Sigmoid colon (tissue), 7 donors: ENCODE data around the gene CHCHD10. TPM values are rescaled to one million over a fixed set of nuclear protein-coding genes. Genes with fewer than 3 reads are reported as not detected.

Experiments used
- DNase-seq: peaks from one replicate; pipeline ENCODE4 v3.0.0-alpha.2; 2019
- H3K27ac ChIP-seq, 4 donors: fragments of 200-600 bp; sonication (generic); one replicate each; pipeline ENCODE4 v1.5.1; 2016 to 2019; ENCODE audit warnings: mild to moderate bottlenecking in 1 of 4
- H3K27me3 ChIP-seq, 3 donors: fragments of 200-600 bp; sonication (generic); one replicate each; pipeline ENCODE4 v1.5.1; 2019; ENCODE audit warnings: mild to moderate bottlenecking in 1 of 3
- H3K36me3 ChIP-seq, 4 donors: fragments of 200-600 bp; sonication (generic); one replicate each; pipeline ENCODE4 v1.5.1; 2016 to 2019
- H3K4me1 ChIP-seq, 4 donors: fragments of 200-600 bp; sonication (generic); one replicate each; pipeline ENCODE4 v1.5.1; 2017 to 2019
- H3K4me3 ChIP-seq, 4 donors: fragments of 200-600 bp; sonication (generic); one replicate each; pipeline ENCODE4 v1.5.1; 2017 to 2019; ENCODE audit warnings: mild to moderate bottlenecking in 2 of 4, moderate library complexity in 1 of 4
- H3K9me3 ChIP-seq, 4 donors: fragments of 200-600 bp in 3 of 4; sonication (generic) in 3 of 4; one replicate each; pipeline versions ENCODE4 v1.5.1 to v1.6.1; 2013 to 2019
- CTCF ChIP-seq, 4 experiments: fragments of 450-650 bp in 3 of 4; fragments of 200-600 bp in 1 of 4; IDR thresholded peaks; one replicate each; pipeline ENCODE4 v1.5.1; 2016 to 2019; ENCODE audit warnings: antibody characterized with exemption in 4 of 4, mild to moderate bottlenecking in 3 of 4, moderate library complexity in 2 of 4
- EP300 ChIP-seq, 4 donors: sonication (generic); formaldehyde crosslinking; IDR thresholded peaks; one replicate each; pipeline ENCODE4 v1.6.1; 2017; ENCODE audit warnings: antibody characterized with exemption in 4 of 4
- POLR2A ChIP-seq, 2 donors: fragments of 450-650 bp; IDR thresholded peaks; one replicate each; pipeline ENCODE4 v1.6.1; 2016; ENCODE audit warnings: antibody characterized with exemption in 2 of 2, mild to moderate bottlenecking in 2 of 2, moderate library complexity in 2 of 2
- POLR2AphosphoS5 ChIP-seq, 4 donors: sonication (generic); formaldehyde crosslinking; IDR thresholded peaks; one replicate each; pipeline ENCODE4 v1.6.1; 2017; ENCODE audit warnings: antibody characterized with exemption in 4 of 4
- WGBS, 2 donors: extraction: QIAGEN DNeasy Blood & Tissue Kit; methylation state at CpG; one replicate each; pipeline ENCODE4 v1.1.7; 2013; 5-methylcytosine and 5-hydroxymethylcytosine counted together
- intact Hi-C: fragments of 100-400 bp; cut with DNase I; formaldehyde crosslinking; loops from one replicate; pipeline ENCODE4 v1.15.1; 2023
- polyA plus RNA-seq, 3 donors: library from polyadenylated mRNA; stranded (reverse); fragments of 200-250 nt; gene quantifications; one replicate each; pipeline ENCODE4 v1.2.3, GENCODE V29; 2013
- total RNA-seq, 4 donors: library from RNA; depleted of rRNA; stranded (reverse); fragments of >200 nt; gene quantifications; one replicate each; pipeline ENCODE4 v1.1.0, GENCODE V29; 2016
- donor health status: healthy with polysubstance abuse.
- donor health status: Bipolar disorder and iron deficiency.
- donor health status: healthy.

The CHCHD10 gene
- total and polyA plus RNA-seq, 7 donors, result 5.7 to 336 (median 51.5) TPM

GRCh38 chr22:23812378-23812777 lies 44.6 kb upstream of the CHCHD10 start:
- WGBS, 2 donors, result 97 to 98% methylated on average over 4 of the region's 4 CpGs
- intact Hi-C loops, result no loop called here
- Histone ChIP-seq H3K27me3 (no peaks in the 10 kb centered on the region), H3K4me3 (no peak overlapping the region), H3K27ac (no peak overlapping the region), H3K36me3 (peaks cover 5 to 66% (median 13%) of the 10 kb centered on the region in 4 donors), H3K9me3 (no peaks in the 10 kb centered on the region), H3K4me1 (no peaks in the 10 kb centered on the region)
- DNase-seq, result no peak
- TF ChIP-seq POLR2AphosphoS5 (IDR thresholded peaks at IDR 0.05), result no peak
- TF ChIP-seq CTCF (IDR thresholded peaks at IDR 0.05), result no peak
- TF ChIP-seq EP300 (IDR thresholded peaks at IDR 0.05), result no peak
- no peak for TF ChIP-seq POLR2A (IDR thresholded peaks at IDR 0.05)

DNA sequence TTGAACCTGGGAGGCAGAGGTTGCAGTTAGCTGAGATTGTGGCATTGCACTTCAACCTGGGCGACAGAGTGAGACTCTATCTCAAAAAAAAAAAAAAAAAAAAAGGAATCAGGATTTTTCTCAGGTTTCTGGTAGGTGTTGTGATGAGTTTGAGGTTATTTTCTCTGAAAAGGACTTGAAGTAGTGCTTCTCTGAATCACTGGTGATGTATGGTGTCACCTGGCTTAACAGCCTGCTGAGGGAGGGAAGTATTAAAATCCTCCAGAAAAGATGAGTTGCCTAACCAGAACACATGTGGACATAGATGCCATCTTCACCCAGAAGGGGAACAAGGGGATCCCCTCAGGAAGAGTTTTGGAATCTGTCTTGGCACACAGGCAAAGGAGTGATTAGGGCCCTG lies 39.1 kb upstream of the CHCHD10 start:
- Histone ChIP-seq H3K4me3 (no peak overlapping the region), H3K27me3 (no peaks in the 10 kb centered on the region), H3K4me1 (no peaks in the 10 kb centered on the region), H3K9me3 (no peaks in the 10 kb centered on the region), H3K27ac (no peak overlapping the region), H3K36me3 (peaks cover 21 to 81% (median 39%) of the 10 kb centered on the region in 4 donors)
- WGBS, 2 donors, result 89 to 100% methylated on average over 1 of the region's 1 CpG
- TF ChIP-seq CTCF (IDR thresholded peaks at IDR 0.05), result no peak
- TF ChIP-seq POLR2AphosphoS5 (IDR thresholded peaks at IDR 0.05), result no peak
- no peak for TF ChIP-seq POLR2A (IDR thresholded peaks at IDR 0.05)
- DNase-seq, result no peak
- intact Hi-C loops, result no loop called here

DNA sequence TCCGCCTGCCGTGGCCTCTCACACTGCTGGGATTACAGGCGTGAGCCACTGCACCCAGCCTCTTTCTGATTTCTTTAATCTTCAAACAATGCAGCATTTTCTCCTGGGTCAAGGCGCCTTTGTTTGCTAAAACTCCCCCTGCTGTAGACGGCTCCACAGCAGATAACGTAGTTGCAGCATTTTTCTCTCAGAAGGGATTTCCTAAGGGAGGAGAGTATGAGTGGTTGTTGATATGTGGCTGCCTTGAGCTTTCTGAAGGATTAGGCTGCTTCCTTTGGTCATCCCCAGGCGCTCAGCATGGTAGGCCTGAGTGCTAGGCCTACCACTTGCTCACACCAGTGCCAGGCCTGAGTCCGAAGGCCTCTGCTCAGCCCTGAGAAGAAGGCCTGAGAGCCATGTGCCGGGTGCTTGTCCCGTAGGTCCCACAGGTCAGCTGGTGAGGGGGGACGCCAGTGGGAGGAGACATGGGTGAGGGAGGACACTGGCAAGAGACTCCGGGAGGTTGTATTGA lies 37.1 kb upstream of the CHCHD10 start:
- Histone ChIP-seq H3K27ac (no peak overlapping the region), H3K36me3 (peaks cover 35 to 81% (median 55%) of the 10 kb centered on the region in 4 donors), H3K4me1 (no peaks in the 10 kb centered on the region), H3K27me3 (no peaks in the 10 kb centered on the region), H3K4me3 (no peak overlapping the region), H3K9me3 (no peaks in the 10 kb centered on the region)
- no peak for DNase-seq
- intact Hi-C loops, result no loop called here
- WGBS, 2 donors, result 81 to 85% methylated on average over 12 of the region's 12 CpGs
- TF ChIP-seq POLR2AphosphoS5 (IDR thresholded peaks at IDR 0.05) (no peak), POLR2A (IDR thresholded peaks at IDR 0.05) (no peak), EP300 (IDR thresholded peaks at IDR 0.05) (no peak), CTCF (IDR thresholded peaks at IDR 0.05) (no peak)

DNA sequence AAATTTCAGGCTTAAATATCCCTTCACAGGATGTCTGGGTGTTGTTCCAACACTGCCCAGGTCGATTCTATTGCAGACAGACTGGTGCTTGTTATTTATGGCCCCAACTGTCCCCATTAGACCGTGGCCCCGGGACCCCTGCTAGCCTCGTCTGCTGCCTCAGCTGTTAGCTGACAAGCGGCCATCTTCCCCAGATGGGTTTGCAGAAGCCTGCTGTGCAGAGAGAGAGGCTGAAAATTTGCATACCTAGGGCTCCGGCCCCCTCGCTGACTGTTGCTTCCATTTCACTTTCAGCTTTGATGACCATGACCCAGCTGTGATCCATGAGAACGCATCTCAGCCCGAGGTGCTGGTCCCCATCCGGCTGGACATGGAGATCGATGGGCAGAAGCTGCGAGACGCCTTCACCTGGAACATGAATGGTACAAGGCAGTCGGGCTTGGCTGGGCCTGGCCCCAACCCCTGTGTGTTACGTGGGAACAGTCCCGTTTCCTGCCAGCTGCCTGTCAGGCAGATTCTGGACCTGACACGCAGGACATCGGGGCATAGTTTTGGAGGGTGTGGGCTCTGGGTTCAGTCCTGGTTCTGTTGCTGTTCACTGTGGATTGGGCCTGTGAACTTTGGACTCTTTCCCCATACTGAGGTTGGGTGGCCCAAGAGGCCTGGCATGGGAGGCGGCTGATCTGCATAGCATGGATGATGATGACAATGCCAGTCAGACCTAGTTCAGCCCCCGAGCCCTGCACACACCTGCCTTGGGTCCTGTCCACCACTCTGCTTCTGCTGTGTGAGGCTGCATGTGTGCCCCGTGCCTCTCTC lies 35.4 kb upstream of the CHCHD10 start:
- TF ChIP-seq POLR2AphosphoS5 (IDR thresholded peaks at IDR 0.05) (no peak), EP300 (IDR thresholded peaks at IDR 0.05) (no peak), CTCF (IDR thresholded peaks at IDR 0.05) (no peak), POLR2A (IDR thresholded peaks at IDR 0.05) (no peak)
- WGBS, 2 donors, result 77 to 81% methylated on average over 21 of the region's 21 CpGs
- no peak for DNase-seq
- intact Hi-C loops, result no loop called here
- Histone ChIP-seq H3K27me3 (no peaks in the 10 kb centered on the region), H3K27ac (no peak overlapping the region), H3K4me3 (no peak overlapping the region), H3K36me3 (peaks cover 35 to 89% (median 57%) of the 10 kb centered on the region in 4 donors), H3K4me1 (no peaks in the 10 kb centered on the region), H3K9me3 (no peaks in the 10 kb centered on the region)
